ENCODE measurements around the gene EML6.
"Not testable (repeated sequence)": the region's sequence is repeated elsewhere in the genome, so short reads cannot be mapped to it uniquely, and the experiment has no call there.

Gene EML6

DNA sequence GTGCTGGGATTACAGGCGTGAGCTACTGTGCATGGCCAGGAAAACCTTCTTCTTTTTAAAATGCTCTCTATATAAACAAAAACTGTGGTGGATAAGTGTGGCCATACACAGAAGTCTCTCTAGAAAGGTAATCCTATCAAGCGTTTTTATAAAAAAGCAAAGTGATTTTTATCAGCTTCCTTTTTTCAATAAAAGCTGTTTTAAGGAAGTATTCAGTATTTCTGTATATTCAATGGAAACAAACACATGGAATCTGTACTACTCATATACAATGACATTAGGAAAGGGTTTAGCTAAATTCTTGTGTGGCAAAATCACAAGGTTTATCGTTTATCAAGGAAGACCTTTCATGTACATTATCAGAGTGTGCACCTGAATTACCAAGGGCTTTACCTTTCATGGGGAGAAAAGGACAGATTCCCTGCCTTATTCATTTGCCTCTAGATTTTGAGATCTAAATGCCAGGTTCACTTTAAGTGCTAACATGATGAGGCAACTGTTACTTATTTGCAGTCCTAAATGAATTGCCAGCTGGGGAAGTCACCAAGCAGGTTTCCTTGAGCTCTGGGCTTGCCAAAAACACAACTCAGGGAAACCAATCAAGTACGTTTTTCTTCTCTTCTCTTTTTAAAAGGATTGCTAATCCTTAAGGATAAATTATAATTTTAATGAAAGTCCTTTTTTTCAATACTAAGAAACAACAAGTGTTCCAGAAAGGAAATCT is 256.0 kb downstream of the EML6 start:
- FAIRE-seq (no peak), DNase-seq (ENCODE audit: insufficient read length, low spot score) (no peak)

DNA sequence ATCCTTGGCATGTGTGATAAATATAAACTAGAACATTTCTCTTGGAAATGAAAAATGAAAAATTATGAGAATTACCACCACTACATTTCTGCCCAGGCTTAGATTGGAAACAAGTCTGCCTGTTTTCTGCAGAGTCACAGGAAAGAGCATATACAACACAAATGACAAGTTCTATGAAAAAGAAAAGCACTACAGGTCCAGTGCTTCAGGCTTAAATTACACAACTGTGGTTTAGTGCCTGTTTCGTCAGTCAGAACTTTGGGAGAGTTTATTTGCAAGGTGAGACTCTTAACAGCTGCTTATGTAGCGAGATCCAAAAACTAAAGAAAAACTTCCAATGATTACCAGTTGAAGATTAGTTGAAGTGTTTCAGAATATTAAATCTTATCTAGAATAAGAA is 257.9 kb downstream of the EML6 start:
- FAIRE-seq (no peak), DNase-seq (ENCODE audit: insufficient read length, low spot score) (no peak)

DNA sequence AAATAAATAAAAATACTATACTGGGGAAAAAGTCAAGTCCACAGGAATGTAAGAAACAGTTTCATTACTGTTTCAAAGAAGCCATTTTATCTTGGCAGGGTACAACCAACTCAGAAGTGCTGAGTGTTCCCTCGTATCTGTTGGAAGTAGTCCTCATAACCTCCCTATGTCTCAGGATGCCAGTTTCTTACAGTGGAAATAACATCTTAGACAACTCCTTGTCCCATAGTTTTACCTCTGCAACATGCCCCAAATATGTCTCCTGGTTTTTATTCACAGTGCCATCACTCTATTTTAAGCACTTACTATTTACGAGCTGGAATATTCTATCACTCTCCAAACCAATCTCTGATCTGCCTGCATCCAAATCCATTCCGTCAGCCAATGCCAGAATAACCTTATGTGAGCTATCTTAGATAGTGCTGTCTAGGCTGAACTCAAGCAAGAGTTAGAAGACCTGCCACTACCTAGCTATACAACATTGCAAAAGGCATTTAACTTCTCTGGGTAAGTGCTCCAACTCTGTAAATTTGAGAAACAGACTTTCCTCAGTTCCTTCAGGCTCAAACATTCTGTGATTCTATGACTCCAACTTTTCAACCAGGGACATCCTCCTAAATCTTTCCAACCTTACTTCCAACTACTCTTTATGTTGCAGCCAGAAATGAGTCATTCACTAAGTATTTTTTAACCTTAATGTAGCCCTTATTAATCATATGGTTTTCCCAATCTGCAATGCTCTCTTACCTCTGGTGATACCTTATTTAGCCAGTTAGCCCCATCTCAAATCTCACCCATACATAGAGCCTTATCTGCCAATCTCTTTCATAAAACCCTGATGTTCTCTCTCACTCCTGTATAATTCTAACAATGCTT is 260.1 kb downstream of the EML6 start:
- no peak for FAIRE-seq
- no peak for DNase-seq (ENCODE audit: insufficient read length, low spot score)

DNA sequence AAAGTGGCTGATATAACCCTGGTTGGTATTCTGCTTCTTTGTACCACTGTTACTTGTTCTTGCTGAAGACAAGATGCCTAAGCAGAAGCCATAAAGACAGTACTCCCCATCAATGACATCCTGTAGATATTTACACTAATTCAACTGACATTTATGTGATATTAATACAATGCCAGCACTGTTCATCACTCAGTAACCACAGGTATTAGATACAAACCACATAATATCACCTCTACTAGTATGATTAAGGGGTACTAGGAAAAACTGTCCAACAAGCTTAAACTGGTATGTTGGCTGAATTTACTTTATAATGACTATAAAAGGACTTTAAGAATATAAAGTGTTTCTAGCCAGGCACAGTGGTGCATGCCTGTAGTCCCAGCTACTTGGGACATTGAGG is 261.0 kb downstream of the EML6 start:
- FAIRE-seq: no peak
- DNase-seq (ENCODE audit: insufficient read length, low spot score): no peak

DNA sequence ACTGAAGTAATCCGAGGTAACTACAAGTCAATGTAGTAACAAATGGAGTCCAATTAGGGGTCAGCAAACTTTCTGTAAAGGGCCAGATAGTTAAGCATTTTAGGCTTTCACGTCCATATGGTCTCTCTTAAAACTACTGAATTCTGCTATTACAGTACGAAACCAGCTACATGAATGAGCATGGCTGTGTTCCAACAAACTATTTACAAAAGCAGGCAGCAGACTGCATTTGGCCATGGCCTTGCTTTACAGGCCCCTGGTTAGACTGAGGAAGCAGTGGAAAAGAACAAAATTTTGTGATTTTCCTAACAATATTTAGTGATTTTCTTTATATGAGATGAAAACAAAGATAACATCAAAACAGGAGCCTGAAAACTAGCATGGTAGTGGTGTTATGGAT is 262.8 kb downstream of the EML6 start:
- DNase-seq (ENCODE audit: insufficient read length, low spot score): no peak
- no peak for FAIRE-seq

DNA sequence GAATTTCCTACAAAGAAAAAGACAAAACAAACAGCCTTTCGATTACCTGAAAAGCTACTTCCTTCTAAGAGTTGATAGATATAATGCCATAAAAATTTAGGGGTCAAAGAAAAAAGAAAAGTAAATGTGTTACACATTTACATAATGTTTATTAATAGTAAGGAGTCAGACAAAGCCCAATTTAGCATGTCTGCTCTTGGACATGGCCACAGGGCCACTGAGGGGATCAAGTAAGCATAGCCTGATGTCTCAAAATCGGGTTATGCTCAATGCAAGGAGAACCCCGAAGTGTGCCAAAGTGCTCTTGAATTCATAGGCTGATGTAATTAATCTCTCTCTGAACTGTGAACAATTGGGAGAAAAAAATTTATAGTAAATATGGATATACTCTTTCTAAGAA is 265.1 kb downstream of the EML6 start:
- no peak for FAIRE-seq
- DNase-seq (ENCODE audit: insufficient read length, low spot score): no peak

DNA sequence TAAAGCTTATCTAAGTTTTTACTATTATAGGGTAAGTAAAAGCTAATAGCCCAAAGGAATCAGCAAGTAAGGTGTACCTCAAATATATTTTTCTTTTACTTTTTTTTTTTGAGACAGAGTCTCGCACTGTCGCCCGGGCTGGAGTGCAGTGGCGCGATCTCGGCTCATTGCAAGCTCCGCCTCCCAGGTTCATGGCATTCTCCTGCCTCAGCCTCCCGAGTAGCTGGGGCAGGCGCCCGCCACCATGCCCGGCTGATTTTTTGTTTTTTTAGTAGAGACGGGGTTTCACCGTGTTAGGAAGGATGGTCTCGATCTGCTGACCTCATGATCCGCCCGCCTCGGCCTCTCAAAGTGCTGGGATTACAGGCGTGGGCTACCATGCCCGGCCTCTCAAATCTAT is 267.2 kb downstream of the EML6 start:
- FAIRE-seq; DNase-seq (ENCODE audit: insufficient read length, low spot score): not testable (repeated sequence)

DNA sequence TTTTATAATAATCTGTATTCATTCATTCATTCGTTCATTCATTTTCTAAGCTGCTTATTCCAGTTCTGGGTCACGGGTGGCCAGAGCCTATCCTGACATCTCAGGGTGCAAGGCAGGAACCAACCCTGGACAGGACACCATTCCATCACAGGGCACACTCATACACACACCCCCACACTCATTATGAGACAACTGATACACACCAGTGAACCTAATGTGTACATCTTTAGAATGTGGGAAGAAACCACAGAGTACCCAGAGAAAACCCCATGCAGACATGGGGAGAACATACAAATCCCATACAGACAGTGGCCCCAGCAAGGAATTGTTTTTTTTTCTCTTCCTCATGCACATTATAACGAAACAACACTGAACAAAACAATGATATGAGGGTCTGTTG is 272.1 kb downstream of the EML6 start:
- no peak for DNase-seq (ENCODE audit: insufficient read length, low spot score)
- FAIRE-seq: peak; percentile 55

DNA sequence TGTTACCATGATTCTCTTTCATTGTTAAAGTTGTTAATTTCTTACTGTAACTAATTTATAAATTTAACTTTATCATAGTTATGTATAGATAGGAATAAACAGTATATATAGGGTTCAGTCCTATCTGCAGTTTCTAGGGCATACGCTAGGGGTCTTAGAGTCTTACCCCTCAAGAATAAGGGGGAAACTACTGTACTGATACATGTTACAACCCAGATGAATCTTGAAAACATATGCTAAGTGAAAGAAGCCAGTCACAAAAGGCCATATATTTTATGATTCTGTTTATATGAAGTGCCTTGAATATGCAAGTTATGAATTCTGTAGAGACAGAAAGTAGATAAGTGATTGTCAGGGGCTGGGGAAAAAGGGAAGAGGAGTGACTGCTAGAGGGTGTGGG is 274.4 kb downstream of the EML6 start:
- FAIRE-seq: no peak
- DNase-seq (ENCODE audit: insufficient read length, low spot score): no peak

DNA sequence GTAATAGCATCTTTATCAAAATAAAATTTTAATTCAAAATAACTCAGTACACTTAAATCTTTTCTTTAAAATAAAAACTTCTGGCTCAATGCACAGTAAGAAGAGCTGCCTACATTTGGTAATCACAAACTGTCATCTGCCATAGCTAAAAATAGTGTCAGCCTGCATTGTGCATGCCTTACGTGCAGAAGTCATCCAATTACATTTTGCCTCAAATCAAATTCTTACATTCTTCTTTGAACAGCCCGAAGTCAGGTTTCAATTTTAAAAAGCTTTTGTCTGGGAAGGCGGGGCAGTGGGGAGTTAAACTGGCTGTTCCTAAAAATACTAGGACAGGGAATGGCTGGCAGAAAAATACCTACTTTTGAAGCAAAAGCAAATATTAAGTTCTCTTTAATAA is 275.7 kb downstream of the EML6 start:
- DNase-seq (ENCODE audit: insufficient read length, low spot score): peak; percentile 45
- FAIRE-seq: no peak

DNA sequence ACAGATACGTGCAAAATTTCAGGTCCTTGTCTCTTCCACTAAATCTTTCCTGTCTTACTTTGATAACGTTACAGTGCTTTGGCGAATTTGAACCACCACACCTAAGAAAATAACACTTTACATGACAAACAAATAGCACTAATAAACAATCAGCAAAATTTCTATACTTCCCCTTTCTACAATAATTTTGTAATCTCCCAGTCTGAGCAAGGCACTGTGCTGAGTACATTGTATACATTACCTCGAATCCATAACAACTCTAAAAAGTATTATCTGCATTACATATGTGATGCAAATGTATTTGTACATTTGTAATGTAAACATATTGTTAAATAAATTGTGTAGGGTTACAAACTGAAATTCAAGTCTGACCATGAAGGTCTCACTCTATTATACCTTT is 276.9 kb downstream of the EML6 start:
- FAIRE-seq (no peak), DNase-seq (ENCODE audit: insufficient read length, low spot score) (no peak)

DNA sequence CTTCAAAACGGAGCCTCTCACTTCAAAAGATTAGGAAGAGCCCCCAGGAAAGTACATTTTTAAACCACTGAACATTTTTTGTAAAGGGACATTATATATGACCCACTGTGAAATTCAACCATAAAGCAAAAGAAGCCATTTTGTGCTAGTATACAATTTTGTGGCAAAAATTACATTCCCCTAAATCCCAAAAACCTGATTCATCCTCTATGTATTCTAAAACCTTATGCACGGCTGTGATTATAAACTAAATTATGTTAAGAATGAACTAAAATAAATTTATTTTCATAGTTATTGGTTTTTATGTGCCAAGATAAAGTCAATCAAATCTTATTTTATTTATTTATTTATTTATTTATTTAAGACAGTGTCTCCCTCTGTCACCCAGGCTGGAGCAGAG is 278.3 kb downstream of the EML6 start:
- no peak for DNase-seq (ENCODE audit: insufficient read length, low spot score)
- no peak for FAIRE-seq

DNA sequence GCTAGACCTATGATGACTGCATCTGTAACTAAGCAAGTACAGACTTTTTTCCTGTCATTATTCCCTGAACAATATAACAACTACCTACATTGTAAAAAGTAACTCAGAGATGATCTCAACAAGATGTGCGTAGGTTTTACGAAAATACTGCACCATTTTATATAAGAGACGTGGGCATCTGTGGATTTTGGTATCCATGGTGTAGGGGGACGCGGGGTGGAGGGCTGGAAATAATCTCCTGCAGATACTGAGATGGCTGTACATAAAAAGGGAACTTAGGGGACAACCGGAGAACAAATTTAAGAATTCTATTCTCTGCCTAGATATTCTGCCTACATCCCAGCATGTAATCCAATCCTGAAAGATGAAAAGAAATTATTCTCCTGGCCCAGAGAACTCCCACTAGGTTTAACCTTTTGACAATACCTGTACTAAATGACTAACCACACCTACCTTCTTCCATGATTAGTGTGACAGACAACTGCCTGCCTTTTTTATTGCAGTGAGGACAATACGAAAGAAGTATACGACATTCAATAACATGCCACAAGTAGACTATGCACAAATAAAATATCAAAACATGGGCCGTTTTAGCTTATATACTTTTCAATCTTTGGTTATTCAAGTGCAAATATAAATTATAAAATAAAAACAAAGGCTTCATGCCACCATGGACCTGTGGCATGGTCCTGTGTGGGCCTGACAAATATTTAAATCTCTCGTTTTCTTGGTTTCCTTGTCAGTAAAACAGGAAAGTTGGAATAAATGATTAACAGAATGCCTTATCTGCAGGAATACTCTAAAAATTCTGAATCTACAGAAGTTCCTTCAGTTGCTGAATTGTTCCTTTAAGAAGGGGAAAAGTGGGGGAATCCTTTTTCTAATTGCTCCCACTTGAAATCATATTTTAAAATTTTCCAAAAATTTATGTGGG is 280.5 kb downstream of the EML6 start:
- no peak for FAIRE-seq
- DNase-seq (ENCODE audit: insufficient read length, low spot score): no peak

DNA sequence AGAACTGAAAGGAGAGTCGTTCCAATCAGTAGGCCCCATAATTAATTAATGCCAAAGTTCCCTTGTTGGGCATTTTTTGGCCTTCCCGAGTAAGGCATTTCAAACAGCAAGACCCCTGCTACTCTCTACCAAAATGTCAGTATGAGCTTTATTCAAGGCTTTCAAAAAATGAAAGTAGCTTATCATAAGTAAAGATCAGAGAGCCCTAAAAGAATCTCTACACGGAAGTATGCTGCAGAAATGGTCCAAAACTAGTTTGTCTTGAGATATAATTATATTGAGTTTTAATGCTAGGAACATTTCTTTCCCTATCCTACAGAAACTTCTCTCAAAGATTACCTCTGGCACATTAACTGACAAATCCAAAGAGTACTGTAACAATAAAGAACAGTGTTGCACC is 282.8 kb downstream of the EML6 start:
- DNase-seq (ENCODE audit: insufficient read length, low spot score): no peak
- FAIRE-seq: no peak

DNA sequence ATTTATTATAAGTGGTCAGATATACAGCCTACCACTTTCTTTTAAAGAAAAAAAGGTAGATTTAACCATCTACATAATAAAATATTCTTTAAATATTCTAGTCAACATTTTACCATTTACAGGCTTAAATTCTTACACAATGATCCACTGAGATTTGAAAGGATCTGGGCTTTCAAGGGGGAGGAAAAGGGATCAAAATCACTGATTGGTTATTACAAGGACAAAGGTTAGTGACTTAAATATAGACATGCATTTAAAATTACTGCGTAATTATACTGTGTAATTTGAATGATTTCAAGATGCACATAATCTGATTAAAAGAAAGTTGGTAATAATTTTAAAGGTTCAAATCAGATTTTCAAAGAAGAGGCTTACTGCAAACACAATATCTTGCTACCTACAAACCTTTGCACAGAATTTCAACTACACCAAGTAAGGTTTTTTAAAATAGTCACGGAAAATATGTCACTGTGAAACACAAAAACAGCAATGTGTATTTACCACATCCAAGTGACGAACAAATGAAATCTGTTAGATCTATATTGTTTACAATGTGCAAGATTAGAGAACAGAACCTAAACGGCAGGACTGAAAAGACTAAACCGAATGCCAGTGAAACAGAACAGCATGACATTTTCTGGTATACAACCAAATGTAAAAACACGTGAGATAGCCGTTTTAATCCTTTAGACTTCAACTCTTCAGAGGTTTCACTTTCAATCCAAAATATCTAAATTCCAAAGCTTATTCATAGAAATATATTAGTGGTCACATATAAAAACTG is 286.0 kb downstream of the EML6 start:
- DNase-seq (ENCODE audit: insufficient read length, low spot score) (no peak), FAIRE-seq (no peak)

DNA sequence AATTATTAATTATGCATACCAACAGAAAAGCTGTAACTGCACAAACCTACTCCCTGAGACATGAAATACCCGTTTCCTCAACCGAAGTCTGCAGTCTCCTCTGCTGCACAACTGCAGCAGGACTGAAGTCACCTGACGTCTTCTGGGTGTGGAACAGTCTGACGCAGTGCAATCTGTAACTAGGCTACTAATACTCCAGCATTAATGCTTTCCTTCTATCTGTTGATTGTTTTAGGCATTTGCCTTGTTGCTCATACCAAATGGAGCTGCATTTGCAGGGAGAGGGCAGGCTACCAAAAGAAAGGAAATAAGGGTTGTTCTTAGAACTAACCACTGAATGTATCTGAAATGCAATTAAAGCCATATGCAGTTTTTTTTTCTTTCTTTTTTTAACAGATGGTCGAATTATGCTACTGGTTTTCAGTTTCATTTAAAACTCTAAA is 286.7 kb downstream of the EML6 start:
- FAIRE-seq (no peak), DNase-seq (ENCODE audit: insufficient read length, low spot score) (no peak)

DNA sequence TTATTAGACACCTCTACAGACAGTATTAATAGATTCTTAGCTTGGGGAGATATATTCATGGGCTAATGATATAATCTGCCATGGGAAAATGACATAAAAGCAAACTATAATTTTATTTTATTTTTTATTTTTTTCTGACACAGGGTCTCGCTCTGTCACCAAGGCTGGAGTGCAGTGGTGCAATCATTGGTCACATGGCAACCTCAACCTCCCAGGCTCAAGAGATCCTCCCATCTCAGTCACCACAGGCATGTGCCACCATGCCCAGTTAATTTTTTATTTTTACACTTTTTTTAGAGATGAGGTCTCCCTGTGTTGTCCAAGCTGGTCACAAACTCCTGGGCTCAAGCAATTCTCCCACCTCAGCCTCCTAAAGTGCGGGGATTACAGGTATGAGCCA is 287.5 kb downstream of the EML6 start:
- no peak for DNase-seq (ENCODE audit: insufficient read length, low spot score)
- no peak for FAIRE-seq

DNA sequence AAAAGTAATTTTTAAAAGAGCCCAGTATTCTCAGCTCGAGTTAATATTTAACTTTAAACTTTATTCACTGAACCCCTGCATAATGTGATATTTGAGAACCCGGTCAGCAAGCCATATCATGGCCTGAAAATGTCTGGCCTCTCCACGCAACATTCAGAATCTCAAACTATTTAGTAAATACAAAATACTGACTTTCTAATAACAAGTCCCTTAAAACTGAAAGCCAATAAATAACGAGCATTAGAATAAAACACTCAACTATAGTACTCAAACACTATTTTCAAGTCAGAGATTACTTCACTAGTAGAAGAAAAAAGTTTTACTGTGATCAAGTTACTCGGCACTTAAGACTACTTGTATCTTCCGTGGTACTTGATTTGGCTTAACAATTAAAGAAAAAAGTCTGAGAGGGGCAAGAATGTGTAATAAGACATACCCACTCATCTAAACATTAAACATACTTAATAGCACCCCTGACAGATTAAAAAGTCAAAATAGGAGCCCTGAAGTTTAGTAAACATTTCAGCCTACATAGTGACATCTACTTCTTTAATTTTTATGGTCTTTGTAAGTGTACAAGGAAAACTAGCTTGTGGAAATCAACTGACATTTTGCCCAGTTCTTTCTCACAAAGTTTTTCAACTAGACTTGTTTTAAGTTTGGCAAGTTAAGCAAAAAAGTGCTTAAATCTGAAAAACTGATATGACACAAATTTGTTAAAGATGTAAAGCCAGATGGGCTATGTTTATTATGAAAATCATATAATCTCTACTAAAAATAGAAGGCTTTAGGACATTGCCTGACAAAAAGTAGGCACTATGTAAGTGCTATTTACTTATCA is 288.6 kb downstream of the EML6 start:
- FAIRE-seq (no peak), DNase-seq (ENCODE audit: insufficient read length, low spot score) (no peak)

DNA sequence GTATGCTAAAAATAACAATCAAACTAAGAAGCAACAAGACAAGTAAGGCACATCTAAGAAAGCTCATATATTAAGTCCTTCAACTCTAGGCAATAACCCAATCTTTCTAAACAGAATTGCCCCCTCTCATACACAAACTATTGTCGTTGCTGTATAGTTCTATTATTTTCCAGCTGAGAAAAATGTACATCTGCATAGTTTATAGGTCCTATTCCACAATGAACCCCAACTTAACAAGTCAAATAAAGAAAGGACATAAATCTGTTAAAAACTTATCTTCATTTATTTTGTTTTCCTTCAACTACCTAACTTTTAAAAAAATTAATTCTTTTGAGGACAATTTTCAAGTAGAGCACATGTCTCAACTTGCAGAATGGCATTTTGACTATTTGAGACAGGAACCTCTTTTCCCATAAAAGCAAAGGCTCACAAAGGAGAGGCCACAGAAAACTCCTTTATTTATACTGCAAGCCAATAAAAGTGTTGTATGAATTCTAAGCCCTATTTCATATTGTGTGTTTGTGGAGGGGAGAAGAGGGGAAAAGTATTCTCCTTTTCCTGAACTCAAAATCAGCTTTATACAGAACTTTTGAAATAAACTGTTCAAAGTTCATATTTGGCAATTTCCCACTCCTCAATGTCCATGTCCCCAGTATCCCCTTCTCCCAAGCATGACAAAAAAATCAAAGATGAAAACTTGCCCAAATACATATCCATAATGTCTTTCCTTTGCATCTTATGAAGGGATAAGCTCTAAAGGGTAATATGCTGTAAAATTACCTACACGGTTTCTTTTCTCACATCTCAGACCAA is 289.4 kb downstream of the EML6 start:
- FAIRE-seq (no peak), DNase-seq (ENCODE audit: insufficient read length, low spot score) (no peak)

Measured in HTR-8/SVneo (cell line).